Left cardiac atrium (tissue), 4 donors: Measurements from ENCODE around the gene LZTS3. TPM values are rescaled to one million over a fixed set of nuclear protein-coding genes. Genes with fewer than 3 reads are reported as not detected.
A peak's percentile ranks its signal among the peaks of the same experiment; 100 is the strongest.
"Not testable (repeated sequence)": the region's sequence is repeated elsewhere in the genome, so short reads cannot be mapped to it uniquely, and the experiment has no call there.

ENCODE experiments used
- ATAC-seq, 2 donors: fragments of 200-7000 bp; cut with Tn5 transposase; one replicate each; pipeline ENCODE4 v1.9.1; 2020; ENCODE audit warnings: mild to moderate bottlenecking in 2 of 2, moderate library complexity in 2 of 2
- DNase-seq: peaks from one replicate; pipeline ENCODE4 v3.0.0-alpha.2; 2020
- intact Hi-C, 2 donors: fragments of 100-400 bp; cut with DNase I; formaldehyde crosslinking; loops; one replicate each; pipeline versions ENCODE4 v1.14.1 to v1.15.1; 2022 to 2023
- long read RNA-seq: library from polyadenylated mRNA; unstranded; transcript quantifications from one replicate; pipeline ENCODE4 v2.0.0, GENCODE V29; 2021
- total RNA-seq, 2 donors: library from RNA; stranded (reverse); fragmentation: NEBNext Ultra II Directional; extraction: Animal tissue kit (Norgen Biotek cat#: 25700); gene quantifications; one replicate each; pipeline ENCODE4 v1.2.1, GENCODE V29; 2021
- donor health status: DM: no; HTN: yes; CAD: no.
- donor health status: DM: no; HTN: yes; CAD: no; lungs with severe emphysema.
- donor health status: DM: yes; HTN: yes; CAD: no.
- donor health status: Dilated cardiomyopathy.

Gene LZTS3
- total RNA-seq, result 10 to 100 TPM; 12.0 to 13.2 TPM
- long read RNA-seq, partial matches to known transcripts, result 0 of 2 reads
- long read RNA-seq, other reads (novel, unspliced or antisense), result 2 of 2 reads

- DNase-seq, result peak; percentile 81
- intact Hi-C loops, result loop anchor here in 1 of 2 donors (10.0 kb wide), 1 partner anchor 232 kb away; the partner anchor contains the start of gene DNAAF9
- ATAC-seq, result peak; percentile 66 to 67
Measured at GRCh38 chr20:3172933-3173609, at the start of gene LZTS3. Gene LZTS3 (minus strand): TSS chr20:3173549. CDS start chr20:3167163, 6,386 bp downstream.

GRCh38 chr20:3221398-3222226 lies 48.3 kb upstream of the LZTS3 start:
- DNase-seq, result no peak
- intact Hi-C loops, result loop anchor here in 1 of 2 donors (5.0 kb wide), 1 partner anchor 96 kb away; no protein-coding TSS in a partner anchor
- no peak for ATAC-seq

- ATAC-seq, result peak; percentile 78 to 85
Measured at GRCh38 chr20:3218307-3218988, 45.1 kb upstream of the LZTS3 start.

GRCh38 chr20:3215359-3215917 lies 42.1 kb upstream of the LZTS3 start:
- intact Hi-C loops, ATAC-seq, DNase-seq: not testable (repeated sequence)

More at GRCh38 chr20:3218307-3218988, 45.1 kb upstream of the LZTS3 start:
- DNase-seq, result peak; percentile 66
- intact Hi-C loops, result no loop called here

- ATAC-seq, result no peak
- intact Hi-C loops, result no loop called here
- DNase-seq, result no peak
Measured at GRCh38 chr20:3213226-3213625, 39.9 kb upstream of the LZTS3 start.

GRCh38 chr20:3210346-3210745 lies 37.0 kb upstream of the LZTS3 start:
- no peak for ATAC-seq
- intact Hi-C loops, result no loop called here
- no peak for DNase-seq

- no peak for DNase-seq
- intact Hi-C loops, result no loop called here
- peak; percentile 35 to 40 for ATAC-seq
Measured at GRCh38 chr20:3209946-3210317, 36.6 kb upstream of the LZTS3 start.

GRCh38 chr20:3209257-3209945 lies 36.1 kb upstream of the LZTS3 start, which contains the start of gene ITPA:
Gene ITPA (plus strand): TSS chr20:3209498. CDS start chr20:3209552, 54 bp downstream.
- ATAC-seq, result peak; percentile 60 to 71
- DNase-seq, result peak; percentile 65
- intact Hi-C loops, result no loop called here

- intact Hi-C loops, result no loop called here
- DNase-seq, result no peak
- ATAC-seq, result no peak
Measured at GRCh38 chr20:3208786-3209256, 35.5 kb upstream of the LZTS3 start.

- ATAC-seq (peak; percentile 96), DNase-seq (peak; percentile 89)
- intact Hi-C loops, result no loop called here
Measured at GRCh38 chr20:3204124-3204794, 30.9 kb upstream of the LZTS3 start, which contains the start of gene DDRGK1. Gene DDRGK1 (minus strand): TSS chr20:3204682. CDS start chr20:3204627, 55 bp downstream.

- intact Hi-C loops, result no loop called here
- DNase-seq, result no peak
- peak; percentile 18 to 38 for ATAC-seq
Measured at GRCh38 chr20:3203315-3204123, 30.2 kb upstream of the LZTS3 start.

GRCh38 chr20:3202965-3203314 lies 29.6 kb upstream of the LZTS3 start:
- DNase-seq, result no peak
- intact Hi-C loops, result no loop called here
- no peak for ATAC-seq

- intact Hi-C loops, result no loop called here
- DNase-seq, result no peak
- ATAC-seq, result no peak
Measured at GRCh38 chr20:3199976-3200755, 26.8 kb upstream of the LZTS3 start.

- DNase-seq (no peak), ATAC-seq (no peak)
- intact Hi-C loops, result no loop called here
Measured at GRCh38 chr20:3199206-3199605, 25.9 kb upstream of the LZTS3 start.

- intact Hi-C loops, result no loop called here
- DNase-seq (no peak), ATAC-seq (no peak)
Measured at GRCh38 chr20:3195590-3196237, 22.4 kb upstream of the LZTS3 start.
